H1 (cell line): ENCODE data around the gene LZTFL1. TPM values are rescaled to one million over a fixed set of nuclear protein-coding genes. Genes with fewer than 3 reads are reported as not detected.

Source experiments
- CTCF ChIA-PET: fragments of 300-600 bp; sonication (Branson Sonifier 250); formaldehyde crosslinking; loops from one replicate; lab custom pipeline; 2021; ENCODE audit not compliant: partially characterized antibody; lab: Charles Lee
- POLR2A ChIA-PET: fragments of 300-600 bp; sonication (Branson Sonifier 250); formaldehyde crosslinking; loops from one replicate; lab custom pipeline; 2021; ENCODE audit warnings: inconsistent platforms; ENCODE audit not compliant: partially characterized antibody; lab: Charles Lee
- DNase-seq, 2 experiments: peaks; one replicate each; pipeline versions ENCODE4 v3.0.0 to v3.0.0-alpha.2; 2010 to 2022; ENCODE audit warnings: low spot score in 2 of 2, low read depth in 1 of 2, mixed read lengths in 1 of 2
- FAIRE-seq: peaks from 2 replicates; lab custom pipeline; 2011; peaks lifted over from hg19 to GRCh38; lab: Jason Lieb, UNC
- H2AFZ ChIP-seq: 2 replicates; pipeline ENCODE4 v1.8.1; 2012; ENCODE audit warnings: low read length, inconsistent platforms
- H2AK5ac ChIP-seq: 2 replicates; pipeline ENCODE4 v1.6.1; 2013; ENCODE audit warnings: low read depth, low read length
- H2BK120ac ChIP-seq: replicated peaks from 2 replicates; pipeline ENCODE3; 2013; ENCODE audit warnings: low read depth, low read length, inconsistent platforms
- H2BK12ac ChIP-seq: 2 replicates; pipeline ENCODE4 v1.6.1; 2013; ENCODE audit warnings: low read depth, low read length
- H2BK15ac ChIP-seq: 2 replicates; pipeline ENCODE4 v1.6.1; 2013; ENCODE audit warnings: low read length
- H2BK20ac ChIP-seq: 2 replicates; pipeline ENCODE4 v1.6.1; 2013; ENCODE audit warnings: low read length
- H2BK5ac ChIP-seq: 2 replicates; pipeline ENCODE4 v1.6.1; 2013; ENCODE audit warnings: low read depth, low read length
- H3K14ac ChIP-seq: 2 replicates; pipeline ENCODE4 v1.6.1; 2013; ENCODE audit warnings: inconsistent platforms; ENCODE audit not compliant: insufficient read length
- H3K18ac ChIP-seq: 2 replicates; pipeline ENCODE4 v1.6.1; 2013; ENCODE audit warnings: low read length; ENCODE audit errors: extremely low read depth
- H3K23ac ChIP-seq: 2 replicates; pipeline ENCODE4 v1.6.1; 2013; ENCODE audit warnings: inconsistent platforms; ENCODE audit not compliant: insufficient read length
- H3K23me2 ChIP-seq: 2 replicates; pipeline ENCODE4 v1.6.1; 2013; ENCODE audit warnings: low read depth, low read length
- H3K27ac ChIP-seq: 2 replicates; pipeline ENCODE4 v1.6.1; 2011; ENCODE audit warnings: low read depth, low read length, inconsistent platforms
- H3K27me3 ChIP-seq, 4 experiments: replicated peaks in 1 of 4; 1 replicate in 1 of 4; 2 replicates in 3 of 4; pipeline versions ENCODE4 v1.6.1 to v1.8.1; 2011 to 2013; ENCODE audit warnings: low read length in 3 of 4, mild to moderate bottlenecking in 3 of 4, inconsistent platforms in 2 of 4, mixed read lengths in 2 of 4, moderate library complexity in 1 of 4; ENCODE audit not compliant: control insufficient read depth in 3 of 4, insufficient read depth in 3 of 4; ENCODE audit errors: extremely low read depth in 1 of 4
- H3K36me3 ChIP-seq, 4 experiments: 2 replicates each; pipeline versions ENCODE4 v1.6.1 to v1.8.1; 2011 to 2013; ENCODE audit warnings: mild to moderate bottlenecking in 4 of 4, low read length in 3 of 4, moderate library complexity in 2 of 4, control low read depth in 1 of 4, inconsistent platforms in 1 of 4; ENCODE audit not compliant: insufficient read depth in 4 of 4, control insufficient read depth in 2 of 4
- H3K4ac ChIP-seq: replicated peaks from 2 replicates; pipeline ENCODE3; 2013; ENCODE audit warnings: low read length, low read depth, mixed read lengths, inconsistent platforms; ENCODE audit not compliant: insufficient read length
- H3K4me1 ChIP-seq, 4 experiments: replicated peaks in 1 of 4; 1 replicate in 1 of 4; 2 replicates in 3 of 4; pipeline versions ENCODE4 v1.6.1 to v1.8.1; 2011 to 2013; ENCODE audit warnings: low read length in 3 of 4, inconsistent platforms in 2 of 4, mixed read lengths in 1 of 4; ENCODE audit not compliant: insufficient read depth in 4 of 4, control insufficient read depth in 3 of 4
- H3K4me2 ChIP-seq, 2 experiments: 2 replicates each; pipeline versions ENCODE4 v1.6.1 to v1.8.1; 2011 to 2013; ENCODE audit warnings: low read depth in 2 of 2, low read length in 2 of 2, control low read depth in 1 of 2, inconsistent platforms in 1 of 2, mild to moderate bottlenecking in 1 of 2; ENCODE audit not compliant: insufficient read depth in 1 of 2
- H3K4me3 ChIP-seq, 4 experiments: fragments of 200-600, 300-600 bp in 1 of 4; sonication (generic), shearing (Covaris generic), sonication (Bioruptor Twin) in 1 of 4; 2 replicates each; pipeline versions ENCODE4 v1.5.1 to v1.8.1; 2011 to 2016; ENCODE audit warnings: low read length in 4 of 4, low read depth in 3 of 4, control low read depth in 2 of 4, inconsistent platforms in 2 of 4, mild to moderate bottlenecking in 2 of 4, mixed read lengths in 1 of 4, moderate library complexity in 1 of 4; ENCODE audit not compliant: insufficient read depth in 2 of 4; ENCODE audit errors: extremely low read depth in 1 of 4
- H3K56ac ChIP-seq: replicated peaks from 2 replicates; pipeline ENCODE3; 2013; ENCODE audit warnings: low read depth, mild to moderate bottlenecking, mixed read lengths, low read length, inconsistent platforms; ENCODE audit not compliant: insufficient read length
- H3K79me1 ChIP-seq: 2 replicates; pipeline ENCODE4 v1.6.1; 2013; ENCODE audit warnings: low read depth, low read length, control low read depth
- H3K79me2 ChIP-seq, 2 experiments: 2 replicates each; pipeline versions ENCODE4 v1.6.1 to v1.8.1; 2012 to 2013; ENCODE audit warnings: low read length in 2 of 2, mild to moderate bottlenecking in 2 of 2, inconsistent platforms in 1 of 2; ENCODE audit not compliant: insufficient read depth in 2 of 2, control insufficient read depth in 1 of 2
- H3K9ac ChIP-seq, 4 experiments: replicated peaks in 1 of 4; 1 replicate in 1 of 4; 2 replicates in 3 of 4; pipeline versions ENCODE4 v1.6.1 to v1.8.1; 2011 to 2013; ENCODE audit warnings: low read depth in 3 of 4, low read length in 3 of 4, control low read depth in 2 of 4, mild to moderate bottlenecking in 2 of 4, moderate library complexity in 2 of 4, inconsistent platforms in 1 of 4; ENCODE audit errors: extremely low read depth in 1 of 4
- H3K9me3 ChIP-seq, 2 experiments: 2 replicates each; pipeline versions ENCODE4 v1.6.1 to v1.8.1; 2012 to 2013; ENCODE audit warnings: mild to moderate bottlenecking in 2 of 2, moderate library complexity in 2 of 2, control low read depth in 1 of 2, inconsistent platforms in 1 of 2, low read depth in 1 of 2, low read length in 1 of 2, mixed read lengths in 1 of 2; ENCODE audit not compliant: insufficient read depth in 2 of 2
- H4K20me1 ChIP-seq, 2 experiments: replicated peaks in 1 of 2; 2 replicates each; pipeline versions ENCODE3 to v1.8.1; 2011 to 2013; ENCODE audit warnings: inconsistent platforms in 2 of 2, low read length in 2 of 2, mild to moderate bottlenecking in 1 of 2; ENCODE audit not compliant: insufficient read depth in 2 of 2, control insufficient read depth in 1 of 2
- H4K5ac ChIP-seq: 2 replicates; pipeline ENCODE4 v1.6.1; 2013; ENCODE audit warnings: low read length, low read depth, mixed read lengths, inconsistent platforms; ENCODE audit not compliant: insufficient read length
- H4K8ac ChIP-seq: 2 replicates; pipeline ENCODE4 v1.8.0; 2013; ENCODE audit warnings: mild to moderate bottlenecking, moderate library complexity, low read length, inconsistent platforms; ENCODE audit not compliant: insufficient read depth; ENCODE audit errors: extremely low read depth
- H4K91ac ChIP-seq: replicated peaks from 2 replicates; pipeline ENCODE3; 2013; ENCODE audit warnings: low read length, mixed read lengths, inconsistent platforms; ENCODE audit not compliant: insufficient read length
- CBX8 ChIP-seq: fragments of 300-800, 300-1000 bp; sonication (generic); IDR thresholded peaks from 2 replicates; pipeline ENCODE4 v1.7.1; 2016; ENCODE audit warnings: low read depth, low read length, borderline replicate concordance
- CREB1 ChIP-seq: IDR thresholded peaks from 2 replicates; pipeline ENCODE4 v1.6.1; 2012; ENCODE audit warnings: inconsistent platforms
- EGR1 ChIP-seq: IDR thresholded peaks from 2 replicates; pipeline ENCODE4 v1.6.1; 2011; ENCODE audit warnings: low read depth, low read length, borderline replicate concordance
- FOSL1 ChIP-seq: IDR thresholded peaks from 2 replicates; pipeline ENCODE4 v1.6.1; 2011; ENCODE audit warnings: mild to moderate bottlenecking, low read depth, low read length, moderate library complexity; ENCODE audit not compliant: insufficient read depth
- GTF2F1 ChIP-seq: IDR thresholded peaks from 2 replicates; pipeline ENCODE4 v1.6.1; 2012; ENCODE audit warnings: low read depth, low read length, improper control_type of control experiment, borderline replicate concordance
- HDAC2 ChIP-seq, 2 experiments: fragments of 300-600 bp in 1 of 2; sonication (generic) in 1 of 2; IDR thresholded peaks; 2 replicates each; pipeline ENCODE4 v1.6.1; 2011 to 2012; ENCODE audit warnings: low read depth in 2 of 2, low read length in 2 of 2, mild to moderate bottlenecking in 2 of 2, moderate library complexity in 2 of 2, borderline replicate concordance in 1 of 2, inconsistent platforms in 1 of 2
- MAFK ChIP-seq: IDR thresholded peaks from 2 replicates; pipeline ENCODE4 v1.6.1; 2012; ENCODE audit warnings: low read depth, mild to moderate bottlenecking, improper control_type of control experiment, low read length
- POLR2A ChIP-seq, 2 experiments: IDR thresholded peaks; 1 replicate in 1 of 2; 2 replicates in 1 of 2; pipeline ENCODE4 v1.6.1; 2011; ENCODE audit warnings: low read depth in 2 of 2, low read length in 2 of 2, mild to moderate bottlenecking in 2 of 2; ENCODE audit errors: control extremely low read depth in 1 of 2
- RFX5 ChIP-seq: IDR thresholded peaks from 2 replicates; pipeline ENCODE4 v1.6.1; 2011; ENCODE audit warnings: low read depth, low read length, improper control_type of control experiment, borderline replicate concordance
- SIRT6 ChIP-seq: IDR thresholded peaks from one replicate; pipeline ENCODE4 v1.7.1; 2012; ENCODE audit warnings: low read length, inconsistent platforms
- SIX5 ChIP-seq: IDR thresholded peaks from 2 replicates; pipeline ENCODE4 v1.6.1; 2011; ENCODE audit warnings: mild to moderate bottlenecking, low read depth, low read length
- SP1 ChIP-seq: IDR thresholded peaks from 2 replicates; pipeline ENCODE4 v1.6.1; 2011; ENCODE audit warnings: low read depth, low read length
- SUZ12 ChIP-seq: fragments of 200-600 bp; sonication (generic); IDR thresholded peaks from 2 replicates; pipeline ENCODE4 v1.6.1; 2012; ENCODE audit warnings: mild to moderate bottlenecking, inconsistent platforms, low read length, moderate library complexity, mixed read lengths
- TBP ChIP-seq: IDR thresholded peaks from 2 replicates; pipeline ENCODE4 v1.6.1; 2011; ENCODE audit warnings: low read depth, low read length, improper control_type of control experiment
- WGBS, 2 experiments: shearing (Covaris generic) in 1 of 2; methylation state at CpG; one replicate each; pipeline versions ENCODE4 v1.1.6 to v1.1.7; 2013 to 2015; ENCODE audit warnings: low lambda C conversion rate in 2 of 2, mixed read lengths in 2 of 2, inconsistent platforms in 1 of 2, low coverage in 1 of 2, missing lambda C conversion rate in 1 of 2; ENCODE audit not compliant: insufficient replicate concordance in 2 of 2, insufficient coverage in 1 of 2, insufficient read length in 1 of 2; ENCODE audit errors: extremely low coverage in 1 of 2, missing lambda C conversion rate in 1 of 2; 5-methylcytosine and 5-hydroxymethylcytosine counted together
- polyA plus RNA-seq, 7 experiments: library from polyadenylated mRNA; depleted of rRNA in 3 of 7; stranded (reverse) in 5 of 7; unstranded in 2 of 7; fragments of >200 nt in 5 of 7; fragments of 200-250 nt in 2 of 7; gene quantifications; 1 replicate in 5 of 7; 2 replicates in 1 of 7; 4 replicates in 1 of 7; pipeline versions ENCODE4 v1.2.1 to v1.2.3, GENCODE V29; 2011 to 2013; ENCODE audit warnings: missing spikeins in 2 of 7, mixed read lengths in 2 of 7
- total RNA-seq: library from RNA; stranded (reverse); fragmentation: NEBNext Ultra II Directional; extraction: Animal tissue kit (Norgen Biotek cat#: 25700); gene quantifications from 2 replicates; pipeline ENCODE4 v1.2.1, GENCODE V29; 2021
- TF ChIP-seq, protein P1 (sequence below): IDR thresholded peaks from 2 replicates; pipeline ENCODE4 v1.6.1; 2011; ENCODE audit warnings: low read length, improper control_type of control experiment

LZTFL1 gene
- total and polyA plus RNA-seq, 2 of the 8 experiments (the other 6 are each of a cell fraction or from before 2014, with no cell fraction given), result 8.7 to 11.5 TPM

GRCh38 chr3:45781271-45781670 lies 60.6 kb downstream of the LZTFL1 start:
- no peak overlapping the region for H3K4ac ChIP-seq
- 92% methylated on average over 5 of the region's 5 CpGs; no CpG with 5 or more reads in 1 of the 2 experiments for WGBS, 2 experiments
- H2BK20ac ChIP-seq, result no peak overlapping the region
- no peak overlapping the region for H4K91ac ChIP-seq
- H3K18ac ChIP-seq, result no peak overlapping the region
- H3K4me3 ChIP-seq, result no peak overlapping the region
- no peak overlapping the region for H4K8ac ChIP-seq
- H4K20me1 ChIP-seq, result no peaks in the 10 kb centered on the region
- no peak overlapping the region for H2AFZ ChIP-seq
- DNase-seq (no peak), FAIRE-seq (no peak)
- H3K4me2 ChIP-seq, result no peak overlapping the region
- no peak overlapping the region for H3K23ac ChIP-seq
- no peaks in the 10 kb centered on the region for H3K36me3 ChIP-seq
- no peak overlapping the region for H2BK12ac ChIP-seq
- H2BK5ac ChIP-seq, result no peak overlapping the region
- no peak overlapping the region for H2BK120ac ChIP-seq
- H3K14ac ChIP-seq, result no peak overlapping the region
- no peaks in the 10 kb centered on the region for H3K79me2 ChIP-seq
- H3K9ac ChIP-seq, result no peak overlapping the region; a peak in 1 of 7 replicates
- H3K9me3 ChIP-seq, result no peaks in the 10 kb centered on the region
- H3K56ac ChIP-seq, result no peak overlapping the region
- H3K27me3 ChIP-seq, result no peaks in the 10 kb centered on the region
- no peak overlapping the region for H2BK15ac ChIP-seq
- peaks cover 0 to 2% (median 0%) of the 10 kb centered on the region in 4 experiments; a peak in 1 of 7 replicates for H3K4me1 ChIP-seq
- H3K27ac ChIP-seq, result no peak overlapping the region
- no peak for TF ChIP-seq RFX5
- TF ChIP-seq HDAC2 (IDR thresholded peaks at IDR 0.05; ENCODE audit: borderline replicate concordance in 1 of 2, low read depth in 2 of 2, low read length in 2 of 2), result no peak
- TF ChIP-seq SP1, result no peak
- TF ChIP-seq CREB1, result no peak
- TF ChIP-seq GTF2F1, result no peak
- no peak for TF ChIP-seq SUZ12
- no peak for TF ChIP-seq FOSL1
- TF ChIP-seq TBP, result no peak
- TF ChIP-seq POLR2A (IDR thresholded peaks at IDR 0.05; ENCODE audit: control extremely low read depth in 1 of 2, low read depth in 2 of 2, low read length in 2 of 2), result no peak
- no peak for TF ChIP-seq CBX8
- no peak for TF ChIP-seq SIX5
- TF ChIP-seq SIRT6, result no peak
- TF ChIP-seq EGR1, result no peak
- TF ChIP-seq, protein P1, sequence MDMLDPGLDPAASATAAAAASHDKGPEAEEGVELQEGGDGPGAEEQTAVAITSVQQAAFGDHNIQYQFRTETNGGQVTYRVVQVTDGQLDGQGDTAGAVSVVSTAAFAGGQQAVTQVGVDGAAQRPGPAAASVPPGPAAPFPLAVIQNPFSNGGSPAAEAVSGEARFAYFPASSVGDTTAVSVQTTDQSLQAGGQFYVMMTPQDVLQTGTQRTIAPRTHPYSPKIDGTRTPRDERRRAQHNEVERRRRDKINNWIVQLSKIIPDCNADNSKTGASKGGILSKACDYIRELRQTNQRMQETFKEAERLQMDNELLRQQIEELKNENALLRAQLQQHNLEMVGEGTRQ, result no peak
- TF ChIP-seq MAFK, result no peak
- H3K23me2 ChIP-seq, result peaks cover 5% of the 10 kb centered on the region; the same call in 1 of the 2 replicates
- H4K5ac ChIP-seq, result no peak overlapping the region
- no peak overlapping the region for H2AK5ac ChIP-seq
- ChIA-PET POLR2A (no interaction called here), CTCF (interaction anchor here (0.7 to 1.9 kb wide), 4 partner anchors 19 to 147 kb away, joined by 3 to 5 read pairs (median 4); no protein-coding TSS in a partner anchor)
- no peaks in the 10 kb centered on the region for H3K79me1 ChIP-seq
